COR-L47 (cell line): ENCODE data around the gene GNAI2.

ENCODE experiments used
- DNase-seq: peaks from one replicate; lab custom pipeline; 2025; lab: John Stamatoyannopoulos, UW

GNAI2 gene

GRCh38 chr3:50297896-50298725 lies 62.1 kb downstream of the GNAI2 start:
- no peak for DNase-seq

- DNase-seq = peak; percentile 91
These were observed 63.0 kb downstream of the GNAI2 start, which contains the start of the genes HYAL3 and NAA80 for GRCh38 chr3:50298836-50299637. Gene HYAL3 (minus strand): TSS chr3:50299405. CDS start chr3:50295602, 3,803 bp downstream. Gene NAA80 (minus strand): TSS chr3:50299405. CDS start chr3:50297463, 1,942 bp downstream.

- no peak for DNase-seq
These were observed 63.6 kb downstream of the GNAI2 start for GRCh38 chr3:50299638-50299928.

- DNase-seq = no peak
These were observed 64.1 kb downstream of the GNAI2 start for GRCh38 chr3:50299929-50300680.

- DNase-seq = no peak
These were observed 64.8 kb downstream of the GNAI2 start for GRCh38 chr3:50300681-50301254.

- DNase-seq = no peak
These were observed 66.3 kb downstream of the GNAI2 start for GRCh38 chr3:50302095-50303012.

GRCh38 chr3:50303013-50303815 lies 67.2 kb downstream of the GNAI2 start, which contains the start of gene HYAL1:
Gene HYAL1 (minus strand): TSS chr3:50303574. CDS start chr3:50302956, 618 bp downstream.
- DNase-seq = no peak

GRCh38 chr3:50304601-50305000 lies 68.6 kb downstream of the GNAI2 start:
- DNase-seq = no peak
